Thyroid gland (tissue), 4 donors: ENCODE results near the gene SPAG6.

Source experiments
- POLR2A ChIP-seq, 2 donors: fragments of 450-650 bp; IDR thresholded peaks; one replicate each; pipeline ENCODE4 v1.6.1; 2017; ENCODE audit warnings: antibody characterized with exemption in 2 of 2, mild to moderate bottlenecking in 2 of 2, moderate library complexity in 1 of 2
- TF ChIP-seq, protein P1 (sequence below), 6 experiments: fragments of 200-600 bp in 3 of 6; fragments of 450-650 bp in 3 of 6; sonication (generic) in 3 of 6; IDR thresholded peaks; one replicate each; pipeline ENCODE4 v1.5.1; 2016 to 2019; ENCODE audit warnings: antibody characterized with exemption in 6 of 6, mild to moderate bottlenecking in 2 of 6, inconsistent platforms in 1 of 6, moderate library complexity in 1 of 6

- TF ChIP-seq, protein P1, sequence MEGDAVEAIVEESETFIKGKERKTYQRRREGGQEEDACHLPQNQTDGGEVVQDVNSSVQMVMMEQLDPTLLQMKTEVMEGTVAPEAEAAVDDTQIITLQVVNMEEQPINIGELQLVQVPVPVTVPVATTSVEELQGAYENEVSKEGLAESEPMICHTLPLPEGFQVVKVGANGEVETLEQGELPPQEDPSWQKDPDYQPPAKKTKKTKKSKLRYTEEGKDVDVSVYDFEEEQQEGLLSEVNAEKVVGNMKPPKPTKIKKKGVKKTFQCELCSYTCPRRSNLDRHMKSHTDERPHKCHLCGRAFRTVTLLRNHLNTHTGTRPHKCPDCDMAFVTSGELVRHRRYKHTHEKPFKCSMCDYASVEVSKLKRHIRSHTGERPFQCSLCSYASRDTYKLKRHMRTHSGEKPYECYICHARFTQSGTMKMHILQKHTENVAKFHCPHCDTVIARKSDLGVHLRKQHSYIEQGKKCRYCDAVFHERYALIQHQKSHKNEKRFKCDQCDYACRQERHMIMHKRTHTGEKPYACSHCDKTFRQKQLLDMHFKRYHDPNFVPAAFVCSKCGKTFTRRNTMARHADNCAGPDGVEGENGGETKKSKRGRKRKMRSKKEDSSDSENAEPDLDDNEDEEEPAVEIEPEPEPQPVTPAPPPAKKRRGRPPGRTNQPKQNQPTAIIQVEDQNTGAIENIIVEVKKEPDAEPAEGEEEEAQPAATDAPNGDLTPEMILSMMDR (IDR thresholded peaks at IDR 0.05), result no peak
- TF ChIP-seq POLR2A (IDR thresholded peaks at IDR 0.05), result no peak
Measured at GRCh38 chr10:22370320-22370719, 25.0 kb downstream of the SPAG6 start.
